Neural cell (in vitro differentiated cells): ENCODE results near the gene PLA2G15. TPM values are rescaled to one million over a fixed set of nuclear protein-coding genes. Genes with fewer than 3 reads are reported as not detected.

ENCODE experiments used
- H2AFZ ChIP-seq: fragments of 200-600, 300-800 bp; sonication (generic), shearing (Covaris generic); 2 replicates; pipeline ENCODE4 v1.6.0; 2014; ENCODE audit warnings: low read depth, mild to moderate bottlenecking, antibody characterized with exemption, low read length, moderate library complexity
- H3F3A ChIP-seq: fragments of 200-600 bp; shearing (Covaris generic); 2 replicates; pipeline ENCODE4 v1.6.1; 2016; ENCODE audit warnings: mild to moderate bottlenecking, moderate library complexity, mixed read lengths, antibody characterized with exemption, low read length; ENCODE audit not compliant: insufficient read depth, poor library complexity, severe bottlenecking
- H3K27ac ChIP-seq: fragments of 200-600, 300-800 bp; sonication (generic), shearing (Covaris generic); 2 replicates; pipeline ENCODE4 v1.5.1; 2014; ENCODE audit warnings: mild to moderate bottlenecking, low read length, moderate library complexity
- H3K27me3 ChIP-seq: fragments of 300-800, 200-600 bp; sonication (generic), shearing (Covaris generic); 2 replicates; pipeline ENCODE4 v1.6.0; 2014; ENCODE audit warnings: mild to moderate bottlenecking, low read depth, low read length, moderate library complexity; ENCODE audit not compliant: insufficient read depth
- H3K36me3 ChIP-seq: fragments of 300-800, 200-600 bp; sonication (generic), shearing (Covaris generic); 2 replicates; pipeline ENCODE4 v1.5.1; 2014; ENCODE audit warnings: mild to moderate bottlenecking, antibody characterized with exemption, low read length, moderate library complexity; ENCODE audit not compliant: insufficient read depth
- H3K4me2 ChIP-seq: fragments of 300-800, 200-600 bp; sonication (generic), shearing (Covaris generic); 2 replicates; pipeline ENCODE4 v1.6.0; 2014; ENCODE audit warnings: mild to moderate bottlenecking, low read length
- H3K4me3 ChIP-seq: fragments of 300-800, 200-600 bp; sonication (generic), shearing (Covaris generic); 2 replicates; pipeline ENCODE4 v1.5.1; 2014; ENCODE audit warnings: mild to moderate bottlenecking, low read length, moderate library complexity
- H3K79me2 ChIP-seq: fragments of 200-600 bp; shearing (Covaris generic); replicated peaks from 2 replicates; pipeline ENCODE4 v1.6.0; 2014; ENCODE audit warnings: mild to moderate bottlenecking, low read length, moderate library complexity; ENCODE audit not compliant: insufficient read depth
- H3K9ac ChIP-seq: fragments of 300-800, 200-600 bp; sonication (generic), shearing (Covaris generic); 2 replicates; pipeline ENCODE4 v1.6.1; 2016; ENCODE audit warnings: mild to moderate bottlenecking, low read length, mixed read lengths
- H3K9me2 ChIP-seq: fragments of 200-600 bp; shearing (Covaris generic); 2 replicates; pipeline ENCODE4 v1.6.1; 2016; ENCODE audit warnings: mild to moderate bottlenecking, low read length, mixed read lengths; ENCODE audit not compliant: insufficient read depth
- H3K9me3 ChIP-seq: fragments of 200-600, 300-800 bp; sonication (generic), shearing (Covaris generic); 2 replicates; pipeline ENCODE4 v1.6.1; 2016; ENCODE audit warnings: mild to moderate bottlenecking, mixed run types, low read length, moderate library complexity, mixed read lengths
- H4K20me1 ChIP-seq: fragments of 200-600 bp; shearing (Covaris generic); 2 replicates; pipeline ENCODE4 v1.6.1; 2016; ENCODE audit warnings: mild to moderate bottlenecking, mixed run types; ENCODE audit not compliant: insufficient read depth
- EP300 ChIP-seq: fragments of 450-650 bp; conservative IDR thresholded peaks from 2 replicates; pipeline ENCODE4 v1.6.1; 2014; ENCODE audit warnings: antibody characterized with exemption, mild to moderate bottlenecking, moderate library complexity; ENCODE audit not compliant: poor library complexity, severe bottlenecking
- EZH2 ChIP-seq: fragments of 200-600, 300-800 bp; shearing (Covaris generic), sonication (generic); IDR thresholded peaks from 2 replicates; pipeline ENCODE4 v1.6.1; 2014; ENCODE audit warnings: antibody characterized with exemption, low read length, borderline replicate concordance, mild to moderate bottlenecking; ENCODE audit not compliant: insufficient read depth, poor library complexity, severe bottlenecking
- MXI1 ChIP-seq: fragments of 450-650 bp; conservative IDR thresholded peaks from 2 replicates; pipeline ENCODE4 v1.6.1; 2014; ENCODE audit warnings: antibody characterized with exemption, mild to moderate bottlenecking; ENCODE audit not compliant: poor library complexity, severe bottlenecking
- POLR2AphosphoS5 ChIP-seq: IDR thresholded peaks from 2 replicates; pipeline ENCODE4 v1.6.1; 2012
- RAD21 ChIP-seq: fragments of 450-650 bp; conservative IDR thresholded peaks from 2 replicates; pipeline ENCODE4 v1.6.1; 2014; ENCODE audit warnings: antibody characterized with exemption, mild to moderate bottlenecking, moderate library complexity
- SMC3 ChIP-seq: fragments of 450-650 bp; conservative IDR thresholded peaks from 2 replicates; pipeline ENCODE4 v1.6.1; 2014; ENCODE audit warnings: antibody characterized with exemption, mild to moderate bottlenecking, moderate library complexity; ENCODE audit not compliant: poor library complexity
- TAF1 ChIP-seq: IDR thresholded peaks from 2 replicates; pipeline ENCODE4 v1.6.1; 2012; ENCODE audit warnings: low read depth
- polyA plus RNA-seq: library from polyadenylated mRNA; depleted of rRNA; stranded (reverse); fragments of >200 nt; gene quantifications from 2 replicates; pipeline ENCODE4 v1.2.3, GENCODE V29; 2014
- TF ChIP-seq, protein P1 (sequence below): fragments of 450-650 bp; IDR thresholded peaks from 2 replicates; pipeline ENCODE4 v1.5.1; 2014; ENCODE audit warnings: antibody characterized with exemption, mild to moderate bottlenecking, moderate library complexity; ENCODE audit not compliant: poor library complexity, severe bottlenecking
- TF ChIP-seq, protein P2 (sequence below): IDR thresholded peaks from 2 replicates; pipeline ENCODE4 v1.6.1; 2012; ENCODE audit warnings: borderline replicate concordance

PLA2G15 gene
- polyA plus RNA-seq, 1 donor from 2014 or later = 19.6 TPM

DNA sequence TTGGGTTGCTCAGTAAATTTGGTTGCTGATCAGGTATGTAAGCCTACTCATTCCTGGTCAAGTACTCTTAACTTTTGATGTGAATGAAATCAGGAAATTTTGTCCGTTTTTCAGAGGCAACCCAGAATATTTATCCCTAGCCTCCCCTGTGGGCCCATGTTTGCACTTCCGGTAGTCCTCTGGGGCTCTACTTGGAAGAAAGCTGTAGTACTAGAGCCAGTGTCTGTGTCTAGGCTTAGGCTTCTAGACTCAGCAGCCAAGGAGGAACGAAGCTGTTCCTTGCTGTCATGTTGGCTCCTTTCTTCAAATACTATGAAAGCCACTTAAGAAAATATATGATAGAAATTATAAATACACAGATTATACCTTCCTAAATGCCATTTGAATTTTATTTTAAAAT is 30.4 kb upstream of the PLA2G15 start:
- no peaks in the 10 kb centered on the region for H3K79me2 ChIP-seq
- H3K36me3 ChIP-seq = no peaks in the 10 kb centered on the region
- no peak overlapping the region for H3K4me2 ChIP-seq
- H2AFZ ChIP-seq = no peak overlapping the region
- TF ChIP-seq SMC3 = no peak
- no peak for TF ChIP-seq RAD21
- no peak for TF ChIP-seq POLR2AphosphoS5
- no peak for TF ChIP-seq MXI1
- TF ChIP-seq TAF1 = no peak
- no peak for TF ChIP-seq EP300
- TF ChIP-seq EZH2 = no peak
- TF ChIP-seq, protein P1, sequence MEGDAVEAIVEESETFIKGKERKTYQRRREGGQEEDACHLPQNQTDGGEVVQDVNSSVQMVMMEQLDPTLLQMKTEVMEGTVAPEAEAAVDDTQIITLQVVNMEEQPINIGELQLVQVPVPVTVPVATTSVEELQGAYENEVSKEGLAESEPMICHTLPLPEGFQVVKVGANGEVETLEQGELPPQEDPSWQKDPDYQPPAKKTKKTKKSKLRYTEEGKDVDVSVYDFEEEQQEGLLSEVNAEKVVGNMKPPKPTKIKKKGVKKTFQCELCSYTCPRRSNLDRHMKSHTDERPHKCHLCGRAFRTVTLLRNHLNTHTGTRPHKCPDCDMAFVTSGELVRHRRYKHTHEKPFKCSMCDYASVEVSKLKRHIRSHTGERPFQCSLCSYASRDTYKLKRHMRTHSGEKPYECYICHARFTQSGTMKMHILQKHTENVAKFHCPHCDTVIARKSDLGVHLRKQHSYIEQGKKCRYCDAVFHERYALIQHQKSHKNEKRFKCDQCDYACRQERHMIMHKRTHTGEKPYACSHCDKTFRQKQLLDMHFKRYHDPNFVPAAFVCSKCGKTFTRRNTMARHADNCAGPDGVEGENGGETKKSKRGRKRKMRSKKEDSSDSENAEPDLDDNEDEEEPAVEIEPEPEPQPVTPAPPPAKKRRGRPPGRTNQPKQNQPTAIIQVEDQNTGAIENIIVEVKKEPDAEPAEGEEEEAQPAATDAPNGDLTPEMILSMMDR = no peak
- TF ChIP-seq, protein P2, sequence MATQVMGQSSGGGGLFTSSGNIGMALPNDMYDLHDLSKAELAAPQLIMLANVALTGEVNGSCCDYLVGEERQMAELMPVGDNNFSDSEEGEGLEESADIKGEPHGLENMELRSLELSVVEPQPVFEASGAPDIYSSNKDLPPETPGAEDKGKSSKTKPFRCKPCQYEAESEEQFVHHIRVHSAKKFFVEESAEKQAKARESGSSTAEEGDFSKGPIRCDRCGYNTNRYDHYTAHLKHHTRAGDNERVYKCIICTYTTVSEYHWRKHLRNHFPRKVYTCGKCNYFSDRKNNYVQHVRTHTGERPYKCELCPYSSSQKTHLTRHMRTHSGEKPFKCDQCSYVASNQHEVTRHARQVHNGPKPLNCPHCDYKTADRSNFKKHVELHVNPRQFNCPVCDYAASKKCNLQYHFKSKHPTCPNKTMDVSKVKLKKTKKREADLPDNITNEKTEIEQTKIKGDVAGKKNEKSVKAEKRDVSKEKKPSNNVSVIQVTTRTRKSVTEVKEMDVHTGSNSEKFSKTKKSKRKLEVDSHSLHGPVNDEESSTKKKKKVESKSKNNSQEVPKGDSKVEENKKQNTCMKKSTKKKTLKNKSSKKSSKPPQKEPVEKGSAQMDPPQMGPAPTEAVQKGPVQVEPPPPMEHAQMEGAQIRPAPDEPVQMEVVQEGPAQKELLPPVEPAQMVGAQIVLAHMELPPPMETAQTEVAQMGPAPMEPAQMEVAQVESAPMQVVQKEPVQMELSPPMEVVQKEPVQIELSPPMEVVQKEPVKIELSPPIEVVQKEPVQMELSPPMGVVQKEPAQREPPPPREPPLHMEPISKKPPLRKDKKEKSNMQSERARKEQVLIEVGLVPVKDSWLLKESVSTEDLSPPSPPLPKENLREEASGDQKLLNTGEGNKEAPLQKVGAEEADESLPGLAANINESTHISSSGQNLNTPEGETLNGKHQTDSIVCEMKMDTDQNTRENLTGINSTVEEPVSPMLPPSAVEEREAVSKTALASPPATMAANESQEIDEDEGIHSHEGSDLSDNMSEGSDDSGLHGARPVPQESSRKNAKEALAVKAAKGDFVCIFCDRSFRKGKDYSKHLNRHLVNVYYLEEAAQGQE = no peak
- no peak overlapping the region for H3K27ac ChIP-seq
- no peaks in the 10 kb centered on the region for H3F3A ChIP-seq
- no peaks in the 10 kb centered on the region for H3K9me3 ChIP-seq
- no peak overlapping the region for H3K9ac ChIP-seq
- no peak overlapping the region for H3K4me3 ChIP-seq
- H4K20me1 ChIP-seq = no peaks in the 10 kb centered on the region
- no peaks in the 10 kb centered on the region for H3K9me2 ChIP-seq
- H3K27me3 ChIP-seq = no peaks in the 10 kb centered on the region

DNA sequence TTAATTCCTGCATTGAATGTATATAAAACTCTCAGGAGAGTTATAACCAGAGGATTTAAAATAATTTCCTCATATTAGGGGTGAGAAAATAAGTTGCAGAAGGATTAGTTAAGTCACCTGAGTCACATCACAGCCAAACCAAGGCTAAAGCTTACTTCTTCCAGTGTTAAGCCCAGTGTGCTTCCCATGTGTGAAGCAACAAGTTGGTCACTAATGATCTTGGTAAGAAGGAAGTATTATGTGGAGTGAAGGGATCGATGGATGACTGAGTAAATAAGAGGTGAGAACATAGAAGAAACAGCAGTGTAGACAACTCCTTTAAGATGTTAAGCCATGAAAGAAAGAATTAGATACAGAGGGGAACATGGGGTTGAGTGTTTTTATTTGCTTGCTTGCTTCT is 29.9 kb upstream of the PLA2G15 start:
- no peaks in the 10 kb centered on the region for H3K9me2 ChIP-seq
- H3K36me3 ChIP-seq = no peaks in the 10 kb centered on the region
- H3K27ac ChIP-seq = no peak overlapping the region
- H3K4me2 ChIP-seq = no peak overlapping the region
- H3K27me3 ChIP-seq = no peaks in the 10 kb centered on the region
- no peak overlapping the region for H3K9ac ChIP-seq
- H2AFZ ChIP-seq = no peak overlapping the region
- no peak overlapping the region for H3K4me3 ChIP-seq
- no peaks in the 10 kb centered on the region for H3K79me2 ChIP-seq
- TF ChIP-seq, protein P2 = no peak
- no peaks in the 10 kb centered on the region for H4K20me1 ChIP-seq
- no peaks in the 10 kb centered on the region for H3F3A ChIP-seq
- no peaks in the 10 kb centered on the region for H3K9me3 ChIP-seq
